IPS-NIHi7 (cell line): ENCODE data around the gene TCHP.
"Not testable (repeated sequence)": the region's sequence is repeated elsewhere in the genome, so short reads cannot be mapped to it uniquely, and the experiment has no call there.

ENCODE experiments used
- DNase-seq: peaks from one replicate; pipeline ENCODE4 v3.0.0; 2012; ENCODE audit warnings: mixed read lengths; ENCODE audit errors: extremely low spot score

The TCHP gene

DNA sequence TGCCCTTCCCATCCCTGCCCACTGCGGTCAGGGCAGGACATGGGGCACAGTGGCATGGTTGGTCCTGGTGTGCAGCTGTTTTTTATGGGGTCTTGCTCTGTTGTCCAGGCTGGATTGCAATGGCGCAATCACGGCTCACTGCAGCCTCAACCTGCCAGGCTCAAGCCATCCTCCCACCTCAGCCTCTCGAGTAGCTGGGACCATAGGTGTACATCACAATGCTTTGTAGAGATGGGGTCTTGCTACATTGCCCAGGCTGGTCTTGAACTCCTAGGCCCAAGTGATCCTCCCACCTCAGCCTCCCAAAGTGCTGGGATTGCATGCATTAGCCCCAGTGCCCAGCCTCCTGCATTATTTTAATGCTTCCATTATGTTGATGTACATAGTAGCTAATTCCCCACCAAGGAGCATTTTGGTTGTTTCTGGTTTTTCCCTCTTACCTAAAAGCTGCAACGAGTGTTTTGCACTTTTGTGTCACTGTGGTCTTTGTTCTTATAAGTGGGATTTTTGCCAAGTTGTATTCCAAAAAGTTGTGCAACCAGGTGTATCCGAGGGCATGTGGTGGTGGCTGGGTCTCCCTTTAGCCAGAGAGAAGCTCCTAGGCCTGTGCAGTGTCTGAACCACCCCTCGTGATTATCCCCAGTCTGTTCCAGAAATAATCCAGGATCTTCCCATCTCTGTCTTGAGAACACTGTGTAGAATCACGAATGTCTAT lies 10.3 kb downstream of the TCHP start:
- no peak for DNase-seq

DNA sequence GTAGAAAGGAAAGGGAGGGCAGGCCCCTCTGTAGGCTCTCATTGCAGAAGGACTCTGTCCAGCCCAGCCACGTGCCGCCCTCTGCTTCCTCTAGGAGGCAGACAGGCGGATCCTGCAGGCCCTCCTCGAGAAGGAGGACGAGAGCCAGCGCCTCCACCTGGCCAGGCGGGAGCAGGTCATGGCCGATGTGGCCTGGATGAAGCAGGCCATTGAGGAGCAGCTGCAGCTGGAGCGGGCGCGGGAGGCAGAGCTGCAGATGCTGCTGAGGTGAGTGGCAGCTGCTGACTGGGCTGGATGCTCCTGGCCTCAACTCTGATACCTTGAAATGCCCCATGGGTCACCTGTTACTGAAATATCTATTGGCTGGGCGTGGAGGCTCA lies 10.9 kb downstream of the TCHP start:
- DNase-seq = peak; percentile 97

- no peak for DNase-seq
These were observed 12.8 kb downstream of the TCHP start for GRCh38 chr12:109912855-109913321.

- DNase-seq = no peak
These were observed 14.4 kb downstream of the TCHP start for GRCh38 chr12:109914461-109914860.

DNA sequence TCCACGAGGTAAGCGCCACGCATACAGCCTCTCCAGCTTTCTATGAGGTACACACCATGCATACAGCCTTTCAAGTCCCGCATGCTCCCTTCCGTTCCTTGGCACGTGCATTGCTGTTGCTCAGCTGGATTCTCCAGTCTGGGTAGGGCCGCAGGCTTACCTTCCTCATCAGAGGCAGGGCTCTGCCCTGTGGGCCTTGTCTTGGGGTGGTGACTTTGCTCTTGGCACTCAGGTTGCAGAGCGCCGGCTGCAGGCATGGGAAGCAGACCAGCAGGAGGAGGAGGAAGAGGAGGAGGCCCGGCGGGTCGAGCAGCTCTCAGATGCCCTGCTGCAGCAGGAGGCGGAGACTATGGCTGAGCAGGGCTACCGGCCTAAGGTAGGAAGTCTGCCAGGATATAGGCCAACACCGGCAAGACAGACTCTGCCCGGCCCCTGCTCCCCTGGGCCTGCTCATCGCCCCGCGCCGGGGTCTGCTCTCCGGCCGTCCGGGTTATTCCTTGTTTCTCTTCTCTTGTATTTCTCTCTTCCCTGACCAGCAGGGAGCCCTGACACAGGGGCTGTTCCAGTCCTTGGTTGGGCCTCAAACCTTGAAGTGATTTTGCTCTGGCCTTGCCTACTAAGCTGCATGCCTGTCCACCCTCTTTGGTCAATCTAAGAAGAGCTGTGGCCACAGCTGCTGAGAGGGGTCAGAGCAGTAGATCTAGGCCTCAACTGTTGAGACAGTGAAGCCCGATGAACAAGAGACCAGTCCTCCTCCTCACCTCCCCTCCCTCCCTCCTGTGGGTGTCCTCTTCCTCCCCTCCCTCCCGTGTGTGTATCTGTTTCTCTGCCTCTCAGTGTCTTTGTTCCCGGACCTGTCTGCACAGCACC lies 15.3 kb downstream of the TCHP start:
- DNase-seq = no peak

DNA sequence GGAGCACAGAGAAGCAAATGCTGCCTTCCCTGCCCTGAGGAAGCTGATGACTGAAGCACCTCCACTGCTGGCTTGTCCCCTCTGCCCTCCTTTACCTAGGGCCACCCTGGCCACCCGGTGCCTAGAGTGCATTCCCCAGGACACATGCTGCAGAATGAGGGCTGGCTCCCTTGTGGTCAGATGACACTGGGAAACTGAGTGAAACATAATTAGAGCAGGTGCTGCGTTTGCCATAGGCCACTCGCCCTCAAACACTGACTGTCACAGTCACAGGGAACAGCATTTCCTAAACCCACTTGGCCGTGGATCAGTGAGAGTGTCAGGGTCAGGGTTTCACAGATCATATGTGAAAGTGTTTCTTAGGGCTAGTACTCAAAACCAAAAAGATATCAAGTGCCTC lies 16.0 kb downstream of the TCHP start:
- DNase-seq = no peak

GRCh38 chr12:109919456-109919855 lies 19.4 kb downstream of the TCHP start:
- DNase-seq = no peak

GRCh38 chr12:109920261-109920780 lies 20.2 kb downstream of the TCHP start:
- DNase-seq = no peak

GRCh38 chr12:109921982-109922381 lies 21.9 kb downstream of the TCHP start:
- DNase-seq = no peak

GRCh38 chr12:109923038-109923437 lies 23.0 kb downstream of the TCHP start:
- DNase-seq = no peak

DNA sequence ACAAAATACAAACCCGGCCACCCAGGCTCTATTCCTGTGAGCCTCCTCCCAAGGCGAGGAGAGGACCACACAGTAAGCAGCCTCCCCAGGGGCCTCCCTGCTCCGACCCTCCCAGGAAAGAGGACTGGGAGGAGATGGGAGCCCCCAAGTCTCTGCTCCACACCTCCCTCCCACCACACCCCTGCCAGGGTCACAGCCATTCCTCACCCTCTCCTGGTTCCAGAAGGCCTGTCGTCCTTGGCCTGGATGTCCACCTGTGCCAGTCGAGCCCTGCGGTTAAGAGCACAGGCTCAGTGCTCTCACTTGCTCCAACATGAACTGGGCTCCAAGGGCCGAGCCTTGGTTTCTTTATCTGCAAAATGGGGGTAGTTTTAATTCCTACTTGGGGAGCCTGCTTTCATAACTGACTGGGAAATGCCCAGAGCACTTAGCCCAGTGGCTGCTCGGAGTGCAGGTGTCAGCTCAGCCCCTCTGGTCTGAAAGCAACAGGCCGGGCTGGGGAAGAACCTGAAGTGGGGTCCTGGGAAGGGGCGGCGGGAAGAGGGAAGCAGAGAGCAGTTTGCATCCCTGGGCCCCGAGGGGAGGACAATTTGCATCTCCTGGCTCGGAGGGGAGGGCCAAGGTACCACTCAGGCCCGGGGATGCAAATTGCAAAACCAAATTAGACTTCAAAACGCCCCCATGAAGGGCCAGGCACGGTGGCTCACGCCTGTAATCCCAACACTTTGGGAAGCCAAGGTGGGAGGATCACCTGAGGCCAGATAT lies 23.6 kb downstream of the TCHP start:
- DNase-seq = no peak

DNA sequence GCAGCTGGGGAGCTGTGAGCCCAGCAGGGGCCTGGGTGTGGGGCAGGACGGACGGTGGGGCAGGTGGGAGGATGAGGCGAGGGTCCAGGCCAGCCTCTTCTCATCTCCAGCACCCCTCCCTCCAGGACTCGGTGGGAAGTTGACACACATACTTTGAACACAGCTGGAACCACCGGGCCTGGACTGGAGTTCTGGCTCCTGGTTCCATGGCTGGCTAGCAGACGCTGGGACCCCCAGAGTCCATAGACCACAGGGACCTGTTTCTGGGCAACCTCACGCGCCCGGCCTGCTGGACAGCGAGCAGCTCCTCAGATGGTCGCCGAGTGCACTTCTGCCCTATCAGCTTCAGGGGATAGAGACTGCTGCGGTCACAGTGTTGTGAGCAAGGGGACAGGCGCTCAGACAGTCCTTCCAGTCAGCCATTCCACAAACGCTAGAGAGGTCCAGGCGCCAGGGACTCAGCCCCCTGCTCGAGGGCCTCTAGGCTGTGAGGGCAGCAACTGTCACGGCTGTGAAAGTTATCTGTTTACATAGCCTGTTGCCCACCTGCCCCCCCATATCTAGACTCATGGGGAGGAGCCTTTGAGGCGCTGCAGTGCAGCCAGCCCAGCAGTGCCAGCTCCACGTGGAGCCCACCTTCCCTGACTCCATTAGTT lies 25.2 kb downstream of the TCHP start:
- DNase-seq = no peak

GRCh38 chr12:109926016-109926415 lies 25.9 kb downstream of the TCHP start:
- DNase-seq = no peak

DNA sequence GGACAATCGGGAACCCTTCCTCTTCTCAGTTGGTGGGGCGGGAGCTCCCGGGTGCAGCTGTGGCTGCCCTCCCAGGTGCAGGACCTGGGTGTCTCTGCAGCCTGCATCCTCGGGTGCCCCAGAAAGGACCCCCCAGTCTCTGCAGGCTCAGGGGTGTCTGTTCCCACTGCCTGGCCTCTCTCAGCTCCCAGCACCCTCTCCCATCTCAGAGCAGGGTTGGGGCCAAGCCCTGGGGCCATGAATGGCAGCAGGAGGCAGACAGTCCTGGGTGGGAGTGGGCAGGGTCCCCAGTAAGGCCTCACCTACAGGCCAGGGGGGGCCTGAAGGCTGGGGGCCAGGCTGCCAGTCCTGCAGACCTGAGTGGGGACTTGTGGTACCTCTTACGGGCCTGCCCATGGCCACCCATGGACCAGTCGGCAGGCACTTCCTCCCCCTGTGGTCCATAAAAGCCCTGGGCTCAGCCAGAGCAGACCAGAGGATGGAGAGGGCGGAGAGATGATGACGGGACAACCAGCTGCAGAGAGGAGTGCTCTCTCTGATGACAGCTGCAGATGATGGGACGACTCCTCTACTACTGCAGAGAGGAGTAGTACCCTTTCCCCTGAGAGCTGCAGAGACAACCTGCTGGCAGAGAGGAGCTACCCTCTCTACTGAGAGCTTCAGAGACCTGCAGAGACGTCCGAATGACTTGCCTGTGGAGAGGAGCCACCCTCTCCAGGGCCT lies 26.6 kb downstream of the TCHP start:
- no peak for DNase-seq

DNA sequence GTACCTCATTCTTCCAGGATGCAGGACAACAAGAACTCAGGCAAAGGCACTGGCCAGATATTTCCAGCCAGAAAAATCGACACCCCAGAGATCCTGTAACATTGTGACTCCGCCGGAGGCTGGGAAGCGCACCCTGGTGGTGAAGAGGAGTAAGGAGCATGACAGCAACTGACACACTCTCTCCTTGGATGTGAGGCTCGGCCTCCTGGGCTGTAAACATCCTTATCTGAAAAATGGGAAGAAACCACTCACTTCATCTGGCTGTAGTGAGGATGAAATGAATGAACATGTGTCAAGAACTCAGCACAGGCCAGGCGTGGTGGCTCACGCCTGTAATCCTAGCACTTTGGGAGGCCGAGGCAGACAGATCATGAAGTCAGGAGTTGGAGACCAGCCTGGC lies 27.5 kb downstream of the TCHP start:
- DNase-seq = peak; percentile 77

DNA sequence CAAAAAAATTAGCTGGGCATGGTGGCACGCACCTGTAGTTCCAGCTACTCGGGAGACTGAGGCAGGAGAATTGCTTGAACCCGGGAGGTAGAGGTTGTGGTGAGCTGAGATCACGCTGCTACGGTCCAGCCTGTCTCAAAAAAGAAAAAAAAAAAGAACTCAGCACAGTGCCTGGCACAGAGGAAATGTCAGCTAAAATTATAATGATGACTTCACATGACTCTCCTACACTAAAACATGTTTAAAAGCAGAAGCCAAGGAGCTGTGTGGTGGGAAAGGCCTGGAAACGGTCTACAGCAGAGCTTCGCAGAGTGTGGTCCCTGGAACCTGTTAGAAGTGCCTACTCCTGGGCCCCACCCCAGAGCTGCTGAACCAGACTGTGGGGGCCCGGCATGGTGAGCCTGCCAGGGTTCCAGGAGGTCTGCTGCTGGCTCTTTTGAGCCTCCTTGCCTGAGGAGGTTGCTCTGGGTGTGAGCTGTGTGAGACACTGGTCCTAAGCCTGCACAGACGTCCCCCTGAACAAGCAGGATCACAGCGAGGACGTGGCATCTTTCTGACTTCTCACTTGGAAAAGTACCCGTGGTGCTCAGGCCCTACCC lies 28.1 kb downstream of the TCHP start:
- no peak for DNase-seq

GRCh38 chr12:109929326-109929725 lies 29.3 kb downstream of the TCHP start:
- DNase-seq = not testable (repeated sequence)

DNA sequence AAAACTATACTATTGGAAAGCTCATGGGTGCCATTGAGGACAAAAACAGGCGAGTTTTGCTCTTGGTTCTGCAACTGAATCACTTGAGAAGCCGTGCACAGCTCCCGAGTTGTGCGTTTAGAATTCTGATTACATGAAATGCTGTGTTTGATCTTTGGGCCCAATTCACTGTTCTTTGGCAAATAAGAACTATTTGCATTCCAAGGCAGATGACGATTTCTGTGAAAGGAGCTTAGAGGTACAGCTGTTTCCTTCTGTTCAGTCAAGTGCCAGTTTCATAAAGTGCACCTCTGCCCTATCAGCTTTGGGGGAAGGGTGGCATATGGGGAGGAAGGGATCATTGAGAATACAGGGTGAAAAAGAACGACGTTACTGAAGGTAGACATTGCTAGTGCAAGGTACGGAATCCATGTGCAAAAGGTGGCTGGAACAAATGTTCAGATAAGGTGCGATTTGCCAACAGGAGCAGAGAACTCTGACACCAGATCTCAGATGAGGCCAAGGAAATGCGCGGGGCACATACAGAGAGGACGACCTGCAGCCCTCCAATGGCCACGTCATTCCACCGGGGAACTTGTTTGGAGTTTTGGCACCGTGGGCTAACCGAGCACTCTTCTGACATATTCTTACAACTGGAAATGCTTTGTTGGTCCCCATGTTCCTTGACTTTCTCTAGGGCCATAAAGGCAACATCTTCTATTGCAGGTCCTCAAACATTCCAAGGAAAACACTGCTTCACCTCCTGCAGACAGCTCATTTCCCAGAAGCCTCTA lies 30.1 kb downstream of the TCHP start:
- DNase-seq = no peak

DNA sequence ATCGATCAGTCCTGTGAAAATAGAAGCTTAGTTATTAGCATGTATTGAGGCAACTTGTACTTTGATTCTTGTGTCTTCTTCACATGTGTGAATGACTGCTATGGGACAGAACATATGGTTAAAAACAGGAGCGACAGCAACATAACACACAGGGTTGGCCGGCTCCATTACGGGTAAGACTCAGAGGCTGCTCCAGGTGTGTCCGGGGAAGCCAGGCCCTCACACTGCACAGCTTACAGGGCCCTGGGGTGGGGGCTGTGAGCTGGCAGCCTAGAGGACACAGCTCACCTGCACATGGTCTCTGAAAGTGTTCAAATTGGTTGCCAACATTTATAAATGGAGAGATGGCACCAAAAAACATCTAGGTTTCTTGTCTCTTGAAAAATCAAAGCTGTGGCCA lies 31.1 kb downstream of the TCHP start:
- no peak for DNase-seq
